DMS53 treated with DMSO at 0.1 percent for 48 hours (cell line): ENCODE results near the gene NMUR1.
A peak's percentile ranks its signal among the peaks of the same experiment; 100 is the strongest.
"Not testable (repeated sequence)": the region's sequence is repeated elsewhere in the genome, so short reads cannot be mapped to it uniquely, and the experiment has no call there.

Source experiments
- DNase-seq: peaks from one replicate; lab custom pipeline; 2025; ENCODE audit not compliant: unreplicated experiment; lab: John Stamatoyannopoulos, UW

The NMUR1 gene

GRCh38 chr2:231530099-231531011 lies at the start of gene NMUR1:
TSS of gene NMUR1 (minus strand) at chr2:231530445. CDS start at chr2:231530361, 84 bp downstream.
- no peak for DNase-seq

- DNase-seq = no peak
These were observed 49.3 kb upstream of the NMUR1 start for GRCh38 chr2:231579560-231579959.

GRCh38 chr2:231578655-231579054 lies 48.4 kb upstream of the NMUR1 start:
- DNase-seq = not testable (repeated sequence)

- no peak for DNase-seq
These were observed 46.2 kb upstream of the NMUR1 start for GRCh38 chr2:231576465-231576864.

- DNase-seq = no peak
These were observed 45.5 kb upstream of the NMUR1 start for GRCh38 chr2:231575612-231576256.

GRCh38 chr2:231573698-231574421 lies 43.6 kb upstream of the NMUR1 start:
- DNase-seq = no peak

GRCh38 chr2:231573096-231573495 lies 42.9 kb upstream of the NMUR1 start:
- DNase-seq = no peak

GRCh38 chr2:231571661-231572191 lies 41.5 kb upstream of the NMUR1 start:
- no peak for DNase-seq

- not testable (repeated sequence) for DNase-seq
These were observed 40.7 kb upstream of the NMUR1 start for GRCh38 chr2:231570915-231571314.

- DNase-seq = no peak
These were observed 38.7 kb upstream of the NMUR1 start for GRCh38 chr2:231568785-231569435.

GRCh38 chr2:231568098-231568784 lies 38.0 kb upstream of the NMUR1 start:
- no peak for DNase-seq

GRCh38 chr2:231567159-231567558 lies 36.9 kb upstream of the NMUR1 start:
- no peak for DNase-seq

- no peak for DNase-seq
These were observed 35.8 kb upstream of the NMUR1 start for GRCh38 chr2:231565887-231566594.

GRCh38 chr2:231563378-231563961 lies 33.2 kb upstream of the NMUR1 start:
- peak; percentile 4 for DNase-seq

GRCh38 chr2:231557571-231558217 lies 27.4 kb upstream of the NMUR1 start:
- peak; percentile 68 for DNase-seq

- DNase-seq = no peak
These were observed 26.7 kb upstream of the NMUR1 start for GRCh38 chr2:231556981-231557380.

- not testable (repeated sequence) for DNase-seq
These were observed 26.3 kb upstream of the NMUR1 start for GRCh38 chr2:231556496-231556895.

GRCh38 chr2:231554748-231555545 lies 24.7 kb upstream of the NMUR1 start:
- no peak for DNase-seq
